Measurements from ENCODE around the gene TRRAP.

The TRRAP gene

DNA sequence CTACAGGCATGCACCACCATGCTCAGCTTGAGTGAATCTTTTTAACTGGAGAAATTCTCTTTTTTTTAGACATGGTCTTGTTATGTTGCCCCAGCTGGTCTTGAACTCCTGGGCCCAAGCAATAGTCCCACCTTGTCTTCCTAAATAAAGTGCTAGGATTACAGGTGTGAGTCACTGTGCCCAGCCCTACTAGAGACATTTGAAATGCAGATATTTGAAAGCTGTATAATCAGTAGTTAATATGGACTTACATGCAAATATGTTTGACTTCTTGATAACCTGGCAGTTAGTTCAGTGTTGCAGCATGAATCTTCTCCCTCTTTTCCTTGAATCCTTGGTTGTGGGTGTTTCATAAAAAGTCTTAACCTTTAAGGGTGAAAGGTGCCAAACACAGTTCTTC is 8.7 kb downstream of the TRRAP start:
- DNase-seq (ENCODE audit: extremely low read depth in 1 of 2, low read depth in 1 of 2) = no peak

DNA sequence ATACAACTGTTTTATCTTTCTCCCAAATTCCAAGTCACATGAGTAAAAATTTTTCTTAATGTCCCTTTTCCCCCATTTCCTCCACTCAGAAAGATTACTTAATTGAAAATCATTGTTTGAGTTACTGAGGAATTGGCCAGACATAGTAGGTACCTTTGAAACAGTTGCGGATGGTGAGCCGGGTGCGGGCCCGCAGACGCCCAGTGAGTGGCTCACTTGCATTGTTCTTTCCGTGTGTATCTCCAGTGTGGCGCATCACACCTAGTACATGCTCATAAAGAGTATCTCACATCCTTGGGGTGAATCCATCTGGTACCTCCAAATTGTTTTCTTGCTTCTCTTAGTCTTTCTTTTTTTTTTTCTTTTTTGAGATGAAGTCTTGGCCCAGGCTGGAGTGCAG is 14.3 kb downstream of the TRRAP start:
- DNase-seq (ENCODE audit: extremely low read depth in 1 of 2, low read depth in 1 of 2) = no peak

DNA sequence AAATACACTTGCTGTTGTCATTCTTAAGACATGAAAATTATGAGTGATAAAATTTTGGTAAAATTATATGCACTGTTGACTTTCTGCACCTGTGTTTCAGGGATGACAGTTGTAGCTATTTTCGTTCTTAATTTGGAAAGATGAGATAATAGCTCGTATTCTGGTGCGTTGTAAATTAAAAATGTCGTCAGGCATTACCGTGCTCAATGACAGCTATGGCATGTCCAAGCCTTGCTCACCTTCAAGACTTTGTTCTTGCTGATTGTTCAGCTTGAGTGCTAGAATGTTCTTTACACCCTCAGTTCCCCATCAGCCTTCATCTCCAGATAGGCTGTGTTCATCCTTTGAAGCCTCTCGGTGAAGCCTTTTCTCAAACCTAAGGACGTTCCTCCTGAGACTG is 21.5 kb downstream of the TRRAP start:
- DNase-seq (ENCODE audit: extremely low read depth in 1 of 2, low read depth in 1 of 2) = no peak

DNA sequence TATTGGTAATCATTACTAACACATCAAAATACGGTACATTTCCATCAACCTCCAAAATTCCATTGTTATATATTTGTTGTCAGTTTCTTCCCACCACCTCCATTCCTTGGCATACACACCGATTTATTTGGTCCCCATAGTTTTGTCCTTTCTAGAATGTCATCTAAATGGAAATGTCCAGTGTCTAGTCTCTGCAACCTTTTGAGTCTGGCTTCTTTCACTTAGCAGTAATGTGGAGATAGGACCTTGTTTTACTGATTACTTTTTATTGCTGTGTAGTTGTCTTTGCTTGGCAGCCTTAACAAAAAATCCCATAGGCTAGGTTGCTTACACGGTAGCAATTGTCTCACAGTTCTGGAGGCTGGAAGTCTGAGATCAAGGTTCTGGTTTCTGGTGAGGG is 22.5 kb downstream of the TRRAP start:
- no peak for DNase-seq (ENCODE audit: extremely low read depth in 1 of 2, low read depth in 1 of 2)

DNA sequence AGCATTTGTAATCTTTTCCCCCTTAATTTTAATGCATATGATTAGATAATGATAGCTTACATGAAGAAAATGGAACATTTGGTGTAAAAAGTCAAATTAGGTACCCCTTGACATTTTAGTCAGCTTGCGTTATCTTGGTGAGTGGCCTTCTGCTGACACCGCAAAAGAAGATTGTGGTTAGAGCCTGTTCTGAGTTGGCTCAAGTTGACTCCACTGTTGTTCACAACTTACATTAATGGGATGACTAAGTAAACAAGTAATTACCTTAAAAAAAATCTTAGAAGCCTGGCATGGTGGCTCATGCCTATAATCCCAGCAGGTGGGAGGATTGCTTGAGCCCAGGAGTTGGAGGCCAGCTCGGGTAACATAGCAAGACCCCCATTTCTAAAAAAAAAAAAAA is 24.2 kb downstream of the TRRAP start:
- no peak for DNase-seq (ENCODE audit: extremely low read depth in 1 of 2, low read depth in 1 of 2)

DNA sequence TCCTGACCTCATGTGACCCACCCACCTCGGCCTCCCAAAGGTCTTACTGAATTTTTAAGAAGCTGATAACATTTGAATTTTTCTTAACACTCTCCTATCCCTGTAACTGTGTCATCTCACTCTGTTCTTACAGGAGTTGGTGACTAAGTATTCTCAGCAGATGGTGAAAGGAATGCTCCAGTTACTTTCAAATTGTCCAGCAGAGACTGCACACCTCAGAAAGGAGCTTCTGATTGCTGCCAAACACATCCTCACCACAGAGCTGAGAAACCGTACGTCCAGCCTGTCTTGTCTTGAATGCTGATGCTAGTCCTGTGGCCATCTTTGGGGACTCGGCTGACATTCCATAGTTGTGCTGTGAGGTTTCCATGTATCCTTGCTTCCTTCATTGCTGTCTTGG is 24.9 kb downstream of the TRRAP start:
- DNase-seq (ENCODE audit: extremely low read depth in 1 of 2, low read depth in 1 of 2) = no peak

DNA sequence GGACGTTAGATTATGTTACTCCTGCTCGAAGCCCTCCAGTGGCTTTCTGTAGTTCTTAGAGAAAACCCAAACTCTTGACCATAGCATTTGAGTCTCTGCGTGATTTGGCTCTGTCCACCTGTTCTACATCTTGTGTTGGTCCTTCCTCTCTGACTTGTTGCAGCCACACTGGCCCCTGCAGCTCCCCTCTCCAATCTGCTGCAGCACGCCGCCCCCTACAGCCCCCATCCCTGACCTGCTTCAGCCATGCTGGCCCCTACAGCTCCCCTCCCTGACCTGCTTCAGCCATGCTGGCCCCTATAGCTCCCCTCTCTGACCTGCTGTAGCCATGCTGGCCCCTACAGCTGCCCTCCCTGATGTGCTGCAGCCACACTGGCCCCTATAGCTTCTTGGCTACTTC is 29.2 kb downstream of the TRRAP start:
- DNase-seq (ENCODE audit: extremely low read depth in 1 of 2, low read depth in 1 of 2) = no peak

DNA sequence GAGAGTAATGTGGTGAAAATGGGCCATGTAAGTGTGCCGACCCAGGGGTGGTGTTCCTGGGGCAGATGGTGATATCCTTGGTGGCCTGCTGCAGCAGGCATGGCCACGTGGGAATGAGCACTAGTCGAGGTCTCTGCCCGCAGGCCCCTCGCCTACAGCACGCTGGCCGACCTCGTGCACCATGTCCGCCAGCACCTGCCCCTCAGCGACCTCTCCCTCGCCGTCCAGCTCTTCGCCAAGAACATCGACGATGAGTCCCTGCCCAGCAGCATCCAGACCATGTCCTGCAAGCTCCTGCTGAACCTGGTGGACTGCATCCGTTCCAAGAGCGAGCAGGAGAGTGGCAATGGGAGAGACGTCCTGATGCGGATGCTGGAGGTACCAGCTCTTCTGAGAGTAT is 30.3 kb downstream of the TRRAP start:
- DNase-seq (ENCODE audit: extremely low read depth in 1 of 2, low read depth in 1 of 2) = no peak

DNA sequence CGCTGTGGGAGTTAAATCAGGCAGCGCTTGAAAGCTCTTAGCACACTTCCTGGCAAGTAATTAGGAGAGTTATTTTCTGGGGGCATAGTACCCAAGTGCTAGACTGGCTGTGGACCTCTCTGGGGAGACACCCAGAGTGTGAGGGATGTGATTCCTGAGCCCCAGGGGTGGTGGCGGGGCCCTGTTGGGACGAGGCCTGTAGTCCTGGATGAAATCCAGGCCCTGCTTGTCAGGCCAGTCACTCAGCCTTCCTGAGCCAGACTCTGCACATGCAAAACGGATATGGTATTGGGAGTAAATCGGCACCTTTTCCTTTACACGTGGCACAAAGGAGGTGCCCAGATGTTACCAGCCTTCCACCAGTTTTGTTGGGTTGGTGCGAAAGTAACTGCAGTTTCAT is 31.2 kb downstream of the TRRAP start:
- DNase-seq (ENCODE audit: extremely low read depth in 1 of 2, low read depth in 1 of 2) = no peak

DNA sequence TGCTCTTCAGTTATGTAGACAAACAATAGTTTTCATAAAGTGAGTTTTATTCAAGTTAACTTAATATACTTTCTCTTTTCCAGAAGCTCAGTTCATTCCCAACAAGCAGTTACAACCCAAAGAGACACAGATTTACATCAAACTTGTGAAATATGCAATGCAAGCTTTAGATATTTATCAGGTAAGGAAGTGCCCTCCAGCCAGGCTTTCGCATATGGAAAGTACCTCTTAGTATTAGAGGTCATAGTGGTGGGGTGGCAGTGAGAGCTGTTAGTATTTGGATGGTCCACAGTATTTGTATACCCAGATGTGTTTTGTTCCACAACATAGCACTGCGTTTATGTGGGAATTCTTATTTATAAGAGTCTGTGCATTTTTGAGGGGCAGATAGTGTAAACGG is 32.1 kb downstream of the TRRAP start:
- DNase-seq (ENCODE audit: extremely low read depth in 1 of 2, low read depth in 1 of 2) = no peak

DNA sequence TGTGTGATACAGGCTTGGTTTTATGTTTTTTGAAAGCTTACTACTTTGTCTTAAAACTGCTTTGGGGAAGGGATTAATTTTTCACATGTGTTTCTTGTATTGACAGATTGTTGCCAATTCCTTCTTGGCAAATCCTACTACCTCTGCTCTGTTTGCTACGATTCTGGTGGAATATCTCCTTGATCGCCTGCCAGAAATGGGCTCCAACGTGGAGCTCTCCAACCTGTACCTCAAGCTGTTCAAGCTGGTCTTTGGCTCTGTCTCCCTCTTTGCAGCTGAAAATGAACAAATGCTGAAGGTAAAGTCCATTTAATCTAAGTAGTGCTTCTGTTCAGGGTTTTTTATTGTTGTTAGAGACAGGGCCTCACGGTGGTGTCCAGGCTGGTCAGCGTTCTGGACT is 33.6 kb downstream of the TRRAP start:
- DNase-seq (ENCODE audit: extremely low read depth in 1 of 2, low read depth in 1 of 2) = no peak

DNA sequence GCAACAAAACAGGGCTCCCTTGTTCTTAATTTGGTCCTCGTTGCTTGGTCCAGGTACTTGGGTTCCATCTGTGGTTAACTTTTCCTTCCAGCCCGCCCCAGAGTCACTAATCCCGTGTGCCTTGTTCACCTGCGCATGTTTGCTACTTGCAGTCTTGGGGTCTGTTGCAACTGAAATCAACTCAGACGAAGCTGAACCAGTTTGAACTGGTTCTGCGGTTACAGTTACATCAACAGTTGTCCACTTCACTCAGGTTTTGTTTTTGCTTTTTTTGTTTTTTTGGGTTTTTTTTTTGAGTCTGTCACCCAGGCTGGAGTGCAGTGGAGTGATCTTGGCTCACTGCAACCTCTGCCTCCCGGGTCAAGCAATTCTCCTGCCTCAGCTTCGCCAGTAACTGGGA is 34.7 kb downstream of the TRRAP start:
- DNase-seq (ENCODE audit: extremely low read depth in 1 of 2, low read depth in 1 of 2) = no peak

DNA sequence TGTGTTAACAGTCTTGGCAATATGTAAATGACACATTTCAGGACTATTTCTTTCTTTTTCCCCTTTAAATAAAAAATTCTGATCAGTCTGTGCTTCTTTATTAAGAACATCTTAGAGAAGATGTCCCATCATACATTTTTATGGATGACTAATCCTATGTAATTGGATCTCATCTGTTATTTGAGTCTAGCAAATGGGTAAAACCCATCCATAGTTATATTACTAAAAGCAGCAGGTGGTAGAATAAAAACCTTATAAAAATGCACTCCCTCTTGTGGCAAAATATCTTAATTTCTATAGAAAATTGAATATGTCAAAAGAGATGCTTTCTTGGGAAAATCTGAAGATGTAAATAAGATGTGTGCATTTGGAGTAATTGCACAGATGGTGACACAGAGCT is 35.3 kb downstream of the TRRAP start:
- no peak for DNase-seq (ENCODE audit: extremely low read depth in 1 of 2, low read depth in 1 of 2)

DNA sequence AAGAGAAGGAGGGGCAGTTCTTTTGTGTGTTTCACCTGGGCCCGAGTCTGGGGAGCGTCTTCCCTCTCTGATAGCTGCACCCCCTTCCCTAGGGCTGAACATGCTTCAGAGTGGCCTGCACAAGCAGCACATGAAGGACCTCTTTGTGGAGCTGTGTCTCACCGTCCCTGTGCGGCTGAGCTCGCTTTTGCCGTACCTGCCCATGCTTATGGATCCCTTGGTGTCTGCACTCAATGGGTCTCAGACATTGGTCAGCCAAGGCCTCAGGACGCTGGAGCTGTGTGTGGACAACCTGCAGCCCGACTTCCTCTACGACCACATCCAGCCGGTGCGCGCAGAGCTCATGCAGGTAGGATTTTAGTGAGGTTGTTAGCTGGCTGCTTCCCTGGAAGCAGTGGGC is 39.0 kb downstream of the TRRAP start:
- no peak for DNase-seq (ENCODE audit: extremely low read depth in 1 of 2, low read depth in 1 of 2)

DNA sequence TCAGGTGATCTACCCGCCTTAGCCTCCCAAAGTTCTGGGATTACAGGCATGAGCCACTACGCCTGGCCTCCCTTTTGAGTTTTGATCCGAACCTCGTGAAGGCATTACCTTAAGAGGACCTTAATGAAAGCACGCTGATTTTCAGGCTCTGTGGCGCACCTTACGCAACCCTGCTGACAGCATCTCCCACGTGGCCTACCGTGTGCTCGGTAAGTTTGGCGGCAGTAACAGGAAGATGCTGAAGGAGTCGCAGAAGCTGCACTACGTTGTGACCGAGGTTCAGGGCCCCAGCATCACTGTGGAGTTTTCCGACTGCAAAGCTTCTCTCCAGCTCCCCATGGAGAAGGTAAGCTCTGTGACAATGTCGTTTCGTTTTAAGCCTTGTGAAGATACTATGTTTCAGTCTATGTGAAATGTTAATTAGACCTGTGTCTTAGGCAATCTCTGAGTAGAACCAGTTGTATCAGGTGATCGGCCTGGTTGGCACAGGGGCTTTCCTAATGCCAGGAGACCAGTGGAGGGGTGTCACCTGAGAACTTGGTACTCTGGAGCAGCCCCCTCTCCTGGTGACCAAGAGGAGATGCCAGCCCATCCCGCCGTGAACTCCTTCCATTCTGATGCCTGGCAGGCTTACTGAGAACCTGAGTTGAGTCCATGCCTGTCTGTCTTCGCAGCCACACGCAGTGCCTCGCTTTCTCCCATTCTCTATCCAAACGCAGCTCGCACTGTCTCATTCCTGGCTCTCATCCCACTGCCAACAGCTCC is 43.5 kb downstream of the TRRAP start:
- no peak for DNase-seq (ENCODE audit: extremely low read depth in 1 of 2, low read depth in 1 of 2)

DNA sequence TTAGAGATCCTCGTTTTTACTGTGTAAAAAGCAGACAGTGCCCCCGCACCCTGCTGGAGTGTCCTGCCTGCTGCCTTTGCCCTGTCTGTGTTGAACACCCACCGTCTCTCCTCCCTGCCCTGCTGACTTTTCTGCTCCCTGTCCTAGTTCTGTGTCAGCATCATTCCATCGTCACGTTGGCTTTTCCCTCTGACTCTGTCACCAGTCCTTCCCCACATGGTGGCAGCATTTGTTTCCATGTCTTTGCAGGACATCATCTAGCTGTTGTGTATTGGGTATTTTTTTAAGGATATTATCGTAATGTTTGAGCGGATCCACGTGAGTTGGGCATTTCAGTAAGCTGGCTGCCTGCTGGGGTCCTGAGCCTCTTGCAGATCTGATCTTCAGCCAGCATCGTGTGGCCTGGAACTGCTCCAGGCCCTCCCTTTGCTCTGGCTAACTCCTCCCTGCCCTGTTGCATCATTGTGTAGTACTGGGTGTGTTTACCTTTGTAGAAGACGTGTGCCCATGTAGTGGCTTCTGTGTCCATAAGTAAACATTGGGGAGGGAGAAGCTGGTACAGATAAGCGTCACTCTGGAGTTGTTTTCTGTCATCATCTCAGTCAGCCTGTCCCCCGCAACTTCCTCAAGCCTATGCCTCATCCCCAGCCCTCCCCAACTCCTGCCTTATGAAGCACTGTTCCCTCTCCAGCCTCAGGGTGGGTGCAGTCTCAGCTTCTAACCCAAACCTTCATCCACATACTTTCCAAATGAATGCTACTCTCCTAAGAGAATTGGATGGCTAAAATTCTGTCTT is 44.3 kb downstream of the TRRAP start:
- DNase-seq (ENCODE audit: extremely low read depth in 1 of 2, low read depth in 1 of 2) = no peak

DNA sequence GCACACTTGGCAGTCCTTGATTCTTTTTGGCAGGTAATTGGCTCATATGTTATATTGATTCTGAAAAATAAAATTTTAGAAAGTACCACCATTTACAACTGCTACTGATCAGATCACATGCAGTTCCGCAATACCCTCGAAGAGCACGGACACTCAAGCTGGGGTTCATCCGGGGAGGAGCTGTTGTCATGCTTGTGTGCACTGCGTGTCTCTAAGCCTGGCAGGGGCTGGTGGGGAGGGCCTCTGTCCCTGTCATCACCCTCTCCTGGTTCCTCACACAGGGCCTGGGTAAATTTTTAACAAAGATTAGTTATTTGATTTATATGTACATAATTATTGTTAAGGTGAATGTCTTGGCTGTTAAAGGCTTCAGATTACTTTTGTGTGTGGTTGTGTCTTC is 45.2 kb downstream of the TRRAP start:
- no peak for DNase-seq (ENCODE audit: extremely low read depth in 1 of 2, low read depth in 1 of 2)

DNA sequence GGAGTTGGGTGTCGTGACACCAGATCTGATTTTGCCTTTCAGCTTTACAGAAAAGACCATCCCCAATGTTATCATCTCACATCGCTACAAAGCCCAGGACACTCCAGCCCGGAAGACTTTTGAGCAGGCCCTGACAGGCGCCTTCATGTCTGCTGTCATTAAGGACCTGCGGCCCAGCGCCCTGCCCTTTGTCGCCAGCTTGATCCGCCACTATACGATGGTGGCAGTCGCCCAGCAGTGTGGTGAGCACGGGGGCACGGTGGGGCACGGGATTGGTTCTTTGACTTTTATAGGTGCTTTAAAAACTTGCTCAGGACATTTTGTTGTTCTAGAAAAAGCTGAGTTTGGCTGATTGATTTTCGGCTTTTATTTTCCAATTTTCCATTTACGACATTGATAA is 48.8 kb downstream of the TRRAP start:
- no peak for DNase-seq (ENCODE audit: extremely low read depth in 1 of 2, low read depth in 1 of 2)

DNA sequence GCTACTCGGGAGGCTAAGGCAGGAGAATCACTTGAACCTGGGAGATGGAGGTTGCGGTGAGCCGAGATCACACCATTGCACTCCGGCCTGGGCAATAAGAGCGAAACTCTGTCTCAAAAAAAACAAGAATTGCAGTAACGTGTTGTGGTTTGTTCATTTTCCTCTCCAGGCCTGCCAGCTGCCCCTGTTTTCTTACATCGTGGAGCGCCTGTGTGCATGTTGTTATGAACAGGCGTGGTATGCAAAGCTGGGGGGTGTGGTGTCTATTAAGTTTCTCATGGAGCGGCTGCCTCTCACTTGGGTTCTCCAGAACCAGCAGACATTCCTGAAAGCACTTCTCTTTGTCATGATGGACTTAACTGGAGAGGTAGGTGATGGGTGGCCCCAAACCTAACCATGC is 52.1 kb downstream of the TRRAP start:
- DNase-seq (ENCODE audit: extremely low read depth in 1 of 2, low read depth in 1 of 2) = no peak

DNA sequence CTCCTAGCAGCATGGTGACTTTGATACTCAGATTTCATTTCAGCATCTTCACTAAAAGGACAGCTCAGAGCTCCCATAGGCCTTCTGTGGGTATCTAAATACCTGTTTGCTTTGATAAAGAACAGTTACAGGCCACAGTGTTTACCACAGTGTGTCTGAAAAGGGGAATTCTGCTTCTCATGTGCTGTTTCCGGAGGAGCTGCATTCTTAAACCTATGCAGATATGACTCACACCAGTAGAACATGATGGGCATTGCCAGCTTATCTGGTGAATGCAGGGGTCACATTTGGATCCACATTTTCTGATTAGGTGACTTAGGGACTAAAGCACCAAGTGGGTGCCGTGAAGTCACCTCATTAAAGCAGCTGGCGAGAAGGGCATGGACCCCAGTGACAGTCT is 52.6 kb downstream of the TRRAP start:
- DNase-seq (ENCODE audit: extremely low read depth in 1 of 2, low read depth in 1 of 2) = peak in 1 of 2 donors; percentile 6

DNA sequence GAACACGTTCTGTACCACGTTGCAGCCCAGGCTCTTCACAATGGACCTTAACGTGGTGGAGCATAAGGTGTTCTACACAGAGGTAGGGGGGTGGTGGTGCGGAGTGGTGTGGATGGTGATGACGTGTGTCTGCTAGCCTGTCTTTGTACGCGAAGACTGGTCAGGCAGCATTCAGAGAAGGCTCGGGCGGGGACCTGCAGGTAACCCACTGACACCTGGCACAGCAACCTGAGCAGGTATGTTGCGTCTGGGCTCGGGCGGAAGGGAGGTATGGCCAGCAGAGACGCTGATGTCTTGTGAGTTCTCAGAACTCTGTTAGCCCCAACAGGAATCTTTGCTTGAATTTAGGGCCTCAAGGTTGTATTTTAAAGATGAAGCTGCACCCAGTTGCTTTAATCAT is 55.0 kb downstream of the TRRAP start:
- no peak for DNase-seq (ENCODE audit: extremely low read depth in 1 of 2, low read depth in 1 of 2)

DNA sequence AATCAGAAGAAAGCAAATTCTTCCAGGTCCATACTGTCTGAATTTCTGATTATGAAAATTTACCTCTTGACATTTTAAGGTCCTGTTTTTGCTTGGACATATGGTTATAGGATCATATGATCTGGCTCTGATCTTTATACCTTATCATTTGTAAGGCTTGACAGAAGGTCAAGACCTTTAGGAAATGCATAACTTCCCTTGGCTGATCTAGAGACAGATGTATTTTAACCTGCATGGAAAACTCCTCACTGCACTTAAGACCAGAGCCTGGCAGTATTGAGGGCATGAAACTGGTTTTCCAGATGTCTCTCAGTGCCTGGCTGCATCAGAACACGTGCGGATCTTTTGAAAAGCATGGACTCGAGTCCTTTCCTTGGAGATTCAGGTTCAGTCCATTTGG is 55.9 kb downstream of the TRRAP start:
- no peak for DNase-seq (ENCODE audit: extremely low read depth in 1 of 2, low read depth in 1 of 2)

DNA sequence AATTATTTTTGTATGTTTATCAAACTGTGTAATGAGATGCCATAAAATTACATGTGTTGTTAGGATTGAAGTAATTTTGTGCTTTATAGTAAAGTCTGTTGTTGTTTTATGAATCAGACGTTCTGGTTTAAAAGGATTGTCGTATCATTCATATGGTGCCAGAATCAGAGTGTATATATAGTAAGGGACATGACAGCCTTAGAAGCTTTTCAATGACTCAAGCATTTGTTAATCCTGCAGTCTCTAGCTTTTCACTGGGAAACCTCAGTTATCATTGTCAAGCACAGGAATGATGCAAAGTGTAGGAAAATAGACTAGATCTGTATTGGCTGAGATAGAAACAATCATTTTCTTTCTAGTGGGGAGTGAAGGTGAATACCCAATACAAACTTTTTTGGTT is 57.5 kb downstream of the TRRAP start:
- no peak for DNase-seq (ENCODE audit: extremely low read depth in 1 of 2, low read depth in 1 of 2)

Data from stimulated activated CD8-positive, alpha-beta memory T cell treated with anti-CD3 and anti-CD28 coated beads, Interleukin-7, amount 100 ng/mL, for 48 hours (primary cell).